ENCODE measurements around the gene PDZRN4.
A peak's percentile ranks its signal among the peaks of the same experiment; 100 is the strongest.
"Not testable (repeated sequence)": the region's sequence is repeated elsewhere in the genome, so short reads cannot be mapped to it uniquely, and the experiment has no call there.

The PDZRN4 gene

DNA sequence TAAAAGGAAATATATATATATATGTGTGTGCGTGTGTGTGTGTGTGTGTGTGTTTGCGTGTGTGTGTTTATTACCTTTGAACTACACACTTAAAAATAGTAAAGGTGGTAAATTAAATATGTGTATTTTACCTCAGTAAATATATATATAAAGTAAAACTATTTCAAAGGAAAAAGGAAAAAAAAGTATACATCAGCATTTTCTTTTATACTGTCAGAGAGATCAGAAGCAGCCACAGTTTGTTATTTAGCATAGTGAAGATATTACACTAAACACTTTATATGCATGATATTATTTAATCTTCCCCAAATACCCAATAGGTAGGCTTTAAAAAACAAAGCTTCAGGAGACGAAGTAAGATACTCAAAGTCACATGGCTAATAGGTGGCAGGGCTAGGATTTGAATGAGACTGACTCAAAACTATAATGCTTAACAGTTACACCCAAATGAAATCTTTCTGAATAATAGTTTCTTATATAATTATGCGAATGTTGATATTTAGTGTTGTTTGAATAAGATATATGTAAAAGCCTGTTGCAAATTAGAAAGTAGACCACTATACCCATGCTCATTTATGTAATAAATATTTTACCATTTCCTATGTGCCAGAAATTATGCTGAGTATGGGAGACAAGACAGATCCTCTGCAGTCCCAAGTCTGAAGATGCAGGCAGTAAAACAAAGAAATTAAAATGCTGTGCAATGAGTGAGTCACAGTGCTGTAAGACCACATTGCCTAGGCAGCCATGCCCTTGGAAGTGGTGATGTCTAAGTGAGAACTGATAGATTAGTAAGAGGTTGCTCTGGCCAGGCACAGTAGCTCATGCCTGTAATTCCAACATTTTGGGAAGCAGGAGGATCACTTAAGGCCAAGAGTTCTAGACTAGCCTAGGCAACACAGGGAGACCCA lies 66.1 kb downstream of the PDZRN4 start:
- no peak for DNase-seq (ENCODE audit: low read depth)
- H3K4me3 ChIP-seq (ENCODE audit: low read length): no peak overlapping the region
- TF ChIP-seq CTCF (conservative IDR thresholded peaks at IDR 0.05; ENCODE audit: low read length): no peak

DNA sequence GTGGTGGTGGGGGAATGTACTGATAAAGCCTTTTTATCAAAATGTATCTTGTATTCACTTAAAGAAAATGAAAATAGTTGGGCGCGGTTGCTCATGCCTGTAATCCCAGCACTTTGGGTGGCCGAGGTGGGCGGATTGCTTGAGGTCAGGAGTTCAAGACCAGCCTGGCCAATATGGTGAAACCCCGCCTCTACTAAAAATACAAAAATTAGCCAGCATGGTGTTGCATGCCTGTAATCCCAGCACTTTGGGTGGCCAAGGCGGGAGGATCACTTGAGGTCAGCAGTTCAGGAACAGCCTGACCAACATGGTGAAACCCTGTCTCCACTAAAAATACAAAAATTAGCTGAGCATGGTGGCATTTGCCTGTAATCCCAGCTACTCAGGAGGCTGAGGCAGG lies 75.1 kb downstream of the PDZRN4 start:
- not testable (repeated sequence) for DNase-seq (ENCODE audit: low read depth); H3K4me3 ChIP-seq (ENCODE audit: low read length)

- peak; percentile 22 for TF ChIP-seq CTCF (conservative IDR thresholded peaks at IDR 0.05; ENCODE audit: low read length)
- H3K4me3 ChIP-seq (ENCODE audit: low read length): no peak overlapping the region
- DNase-seq (ENCODE audit: low read depth): no peak
Measured at GRCh38 chr12:41264281-41264680, 76.2 kb downstream of the PDZRN4 start.

- DNase-seq (ENCODE audit: low read depth): no peak
- no peak overlapping the region for H3K4me3 ChIP-seq (ENCODE audit: low read length)
- no peak for TF ChIP-seq CTCF (conservative IDR thresholded peaks at IDR 0.05; ENCODE audit: low read length)
Measured at GRCh38 chr12:41269056-41269455, 80.9 kb downstream of the PDZRN4 start.

DNA sequence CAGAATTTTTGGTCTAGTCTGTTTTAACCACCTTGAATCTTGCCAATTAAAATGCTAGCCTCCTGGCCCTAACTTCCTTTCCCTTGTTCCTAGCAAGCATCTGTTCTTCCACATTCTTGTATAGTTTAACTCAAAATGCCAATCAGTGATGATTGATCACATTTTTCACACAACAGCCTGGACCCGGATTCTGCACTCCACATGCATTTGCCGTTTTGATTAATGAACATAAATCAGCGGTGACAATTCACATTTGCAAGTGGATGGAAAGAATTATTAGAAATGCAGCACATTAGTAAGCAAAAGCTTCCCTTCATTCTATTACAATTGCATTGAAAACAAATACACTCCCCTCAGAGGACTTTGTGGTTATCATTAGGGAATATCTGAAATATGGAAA lies 83.4 kb downstream of the PDZRN4 start:
- no peak for TF ChIP-seq CTCF (conservative IDR thresholded peaks at IDR 0.05; ENCODE audit: low read length)
- no peak overlapping the region for H3K4me3 ChIP-seq (ENCODE audit: low read length)
- DNase-seq (ENCODE audit: low read depth): no peak

DNA sequence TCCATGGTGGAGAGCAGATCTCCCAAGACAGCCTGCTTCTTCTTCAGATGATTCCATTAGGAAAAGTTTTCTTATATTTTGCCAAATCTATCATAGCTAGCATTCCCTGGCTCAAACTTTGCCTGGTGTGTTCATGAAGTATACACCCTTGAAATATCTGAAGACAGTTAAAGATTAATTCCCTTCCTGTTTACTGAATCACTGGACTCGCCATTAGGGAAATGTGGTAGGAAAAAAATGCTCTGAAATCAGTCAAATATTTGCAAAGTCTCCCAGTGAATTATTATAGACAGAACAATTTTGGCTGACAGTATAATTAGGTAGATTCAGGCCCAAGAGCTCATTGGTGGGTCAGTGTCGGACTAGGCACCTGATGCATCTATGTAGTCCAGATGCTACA lies 86.5 kb downstream of the PDZRN4 start:
- TF ChIP-seq CTCF (conservative IDR thresholded peaks at IDR 0.05; ENCODE audit: low read length): no peak

DNA sequence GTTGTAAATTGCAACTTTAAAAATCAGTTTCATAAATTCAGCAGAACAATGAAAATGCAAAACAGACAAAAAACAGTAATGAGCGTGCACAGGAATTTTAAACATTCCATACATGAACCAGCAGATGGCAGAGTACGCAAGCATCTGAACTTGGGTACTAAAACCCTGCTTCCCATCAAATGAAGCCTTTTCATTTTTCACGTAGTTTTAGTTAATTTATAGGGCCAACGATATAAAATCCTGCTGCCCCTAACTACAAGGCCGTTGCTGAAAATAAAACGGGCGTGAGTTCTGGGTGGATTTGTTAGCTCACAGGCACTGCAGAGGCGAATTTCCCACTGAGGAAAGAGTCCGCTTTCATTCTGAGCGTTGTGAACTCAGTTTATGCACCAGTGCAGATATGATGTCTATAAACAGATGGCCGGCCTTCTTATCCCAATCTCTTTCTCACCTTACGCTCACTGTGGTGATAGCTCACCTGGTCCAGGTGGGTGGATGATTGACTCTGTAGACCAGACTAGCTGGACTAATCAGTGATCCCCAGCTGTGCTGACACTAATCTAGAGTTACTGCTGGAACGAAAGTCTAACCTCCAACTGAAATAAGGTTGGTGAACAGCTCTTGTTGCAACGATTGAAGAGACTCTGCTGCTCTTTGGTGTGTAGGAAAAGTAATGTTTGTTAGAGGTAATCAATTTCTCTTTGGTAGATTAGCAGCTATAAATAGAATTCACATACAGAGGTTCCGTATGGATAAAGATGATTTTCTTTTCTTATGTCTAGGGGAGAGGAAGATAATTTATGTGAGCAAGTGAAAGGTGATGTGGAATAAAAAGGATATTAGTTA lies 89.2 kb downstream of the PDZRN4 start:
- H3K4me3 ChIP-seq (ENCODE audit: low read length): no peak overlapping the region
- peak; percentile 75 for TF ChIP-seq CTCF (conservative IDR thresholded peaks at IDR 0.05; ENCODE audit: low read length)
- peak; percentile 49 for DNase-seq (ENCODE audit: low read depth)

More for the DNA sequence above, 86.5 kb downstream of the PDZRN4 start:
- H3K4me3 ChIP-seq (ENCODE audit: low read length): no peak overlapping the region
- DNase-seq (ENCODE audit: low read depth): no peak
